OCI-LY7 (cell line): ENCODE results near the gene BPIFB4.

Experiments
- CTCF ChIP-seq: fragments of 200-600 bp; sonication (generic); conservative IDR thresholded peaks from 2 replicates; pipeline ENCODE4 v1.5.1; 2014; ENCODE audit warnings: mild to moderate bottlenecking, antibody characterized with exemption, low read length, moderate library complexity, mixed read lengths
- EZH2phosphoT487 ChIP-seq: fragments of 200-600 bp; sonication (generic); IDR thresholded peaks from 2 replicates; pipeline ENCODE4 v1.6.1; 2018; ENCODE audit warnings: low read depth, borderline replicate concordance, mild to moderate bottlenecking, mixed run types, antibody characterized with exemption, low read length, moderate library complexity, mixed read lengths

- TF ChIP-seq CTCF (no peak), EZH2phosphoT487 (no peak)
Observed at GRCh38 chr20:33033381-33033780, 46.1 kb upstream of the BPIFB4 start.
